ENCODE results near the gene ZNF311.

ZNF311 gene

DNA sequence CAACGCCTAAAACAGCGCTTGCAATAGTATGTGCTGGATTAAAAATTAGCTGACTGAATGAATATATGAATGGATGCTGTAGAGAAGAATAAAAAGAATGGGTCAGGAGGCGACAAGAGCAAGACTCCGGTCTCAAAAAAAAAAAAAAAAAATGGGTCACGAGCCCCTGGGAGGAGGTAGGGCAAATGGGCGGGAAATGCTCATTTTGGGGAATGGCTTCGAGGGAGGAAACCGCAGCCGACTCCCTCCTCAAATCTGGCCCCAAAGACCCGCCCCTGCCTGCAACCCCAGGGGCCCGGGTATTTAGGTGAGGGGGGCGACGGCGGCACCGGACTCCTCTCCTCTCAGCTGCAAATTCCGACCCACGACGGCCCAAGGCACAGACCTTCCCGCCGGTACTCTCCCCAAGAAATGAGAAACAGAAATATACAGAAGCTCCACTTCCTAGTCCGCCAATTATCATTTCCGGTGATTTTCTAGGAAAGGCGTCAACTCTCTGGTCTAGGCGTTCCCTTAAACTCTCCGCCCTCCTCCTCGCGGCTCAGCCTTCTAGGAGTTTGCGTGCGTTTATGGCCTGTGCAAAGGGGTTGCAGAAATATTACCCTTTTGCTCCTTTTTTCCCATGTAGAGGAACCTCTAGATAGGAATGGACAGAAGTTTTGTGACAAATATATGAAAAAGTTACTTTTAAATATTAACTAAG lies at the start of gene ZNF311:
ZNF311 (minus strand) TSS at position 133 of the 703 bp plus-strand sequence. CDS start 1,361 bp downstream, outside the sequence.
- no peak for DNase-seq (ENCODE audit: low read depth in 2 of 3, low spot score in 2 of 3)

DNA sequence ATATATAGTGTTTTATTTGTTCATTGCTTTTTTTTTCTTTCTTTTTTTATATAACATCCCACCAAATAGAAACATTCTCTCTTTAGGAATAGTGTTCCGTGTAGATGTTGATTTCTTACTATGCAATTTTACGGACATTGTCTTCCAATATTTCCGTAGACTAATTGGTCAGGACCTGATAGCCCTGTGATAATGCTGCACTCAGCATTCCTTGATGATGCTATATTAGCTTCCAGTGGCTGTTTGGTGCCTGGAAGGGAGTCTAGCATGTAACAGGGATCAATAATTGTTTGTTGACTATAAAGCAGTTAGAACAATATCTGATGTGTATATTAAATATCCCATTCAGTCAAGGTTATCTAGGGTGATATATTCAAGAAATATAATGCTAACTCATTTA lies 46.6 kb upstream of the ZNF311 start:
- DNase-seq (ENCODE audit: low read depth in 2 of 3, low spot score in 2 of 3) = no peak

GRCh38 chr6:29045075-29045474 lies 40.0 kb upstream of the ZNF311 start, which contains the start of gene OR2W1:
OR2W1 (minus strand) TSS chr6:29045175; CDS start chr6:29045175, 0 bp downstream.
- DNase-seq (ENCODE audit: low read depth in 2 of 3, low spot score in 2 of 3) = no peak

DNA sequence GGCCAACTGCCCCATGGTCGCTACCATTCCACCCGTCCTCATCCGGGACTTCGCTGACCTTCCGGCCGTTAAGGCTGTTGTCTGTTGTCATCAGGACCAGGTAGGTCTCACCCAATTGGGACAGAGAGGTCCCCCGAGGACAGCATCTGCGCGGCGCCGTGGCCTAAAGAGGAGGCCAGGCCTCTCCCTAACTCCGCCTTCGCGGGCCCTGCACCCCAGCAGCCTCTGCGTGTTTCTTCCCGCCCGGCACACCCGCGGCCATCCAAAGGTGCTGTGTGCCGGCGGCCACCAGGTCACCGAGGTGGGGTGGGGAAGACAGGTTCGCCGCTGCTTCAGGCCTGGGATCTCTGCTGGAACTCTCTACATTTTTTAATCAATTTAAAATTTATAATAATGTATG lies 30.8 kb upstream of the ZNF311 start:
- DNase-seq (ENCODE audit: low read depth in 2 of 3, low spot score in 2 of 3) = no peak

DNA sequence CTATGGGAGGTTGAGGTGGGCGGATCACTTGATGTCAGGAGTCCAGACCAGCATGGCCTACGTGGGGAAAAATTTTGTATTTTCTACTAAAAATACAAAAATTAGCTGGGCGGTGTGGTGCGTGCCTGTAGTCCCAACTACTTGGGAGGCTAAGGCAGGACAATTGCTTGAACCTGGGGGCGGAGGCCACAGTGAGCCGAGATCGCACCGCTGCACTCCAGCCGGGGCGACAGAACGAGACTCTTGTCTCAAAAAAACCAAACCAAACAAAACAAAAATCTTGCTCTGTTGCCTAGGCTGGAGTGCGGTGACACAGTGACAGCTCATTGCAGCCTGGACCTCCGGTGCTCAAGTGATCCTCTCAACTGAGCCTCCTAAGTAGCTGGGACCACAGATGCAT lies 23.7 kb upstream of the ZNF311 start:
- no peak for DNase-seq (ENCODE audit: low read depth in 2 of 3, low spot score in 2 of 3)

- no peak for DNase-seq (ENCODE audit: low read depth in 2 of 3, low spot score in 2 of 3)
Observed at GRCh38 chr6:29025927-29026585, 20.9 kb upstream of the ZNF311 start.

DNA sequence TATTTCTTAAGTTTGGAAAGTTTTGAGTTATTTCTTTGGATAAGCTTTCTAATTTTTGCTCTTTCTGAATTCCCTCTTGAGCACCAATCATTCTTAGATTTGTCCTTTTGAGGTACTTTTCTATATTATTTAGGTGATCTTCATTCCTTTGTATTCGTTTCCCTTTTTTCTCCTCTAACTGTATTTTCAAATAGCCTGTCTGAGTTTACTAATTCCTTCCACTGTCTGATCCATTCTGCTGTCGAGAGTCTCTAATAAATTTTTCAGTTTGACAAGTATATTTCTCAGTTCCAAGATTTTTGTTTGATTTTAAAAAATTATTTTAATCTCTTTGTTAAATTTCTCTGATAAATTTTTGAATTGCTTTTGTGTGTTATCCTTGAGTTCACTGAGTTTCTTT lies 16.3 kb upstream of the ZNF311 start:
- no peak for DNase-seq (ENCODE audit: low read depth in 2 of 3, low spot score in 2 of 3)

- DNase-seq (ENCODE audit: low read depth in 2 of 3, low spot score in 2 of 3) = no peak
Observed at GRCh38 chr6:29019629-29020028, 14.5 kb upstream of the ZNF311 start.

DNA sequence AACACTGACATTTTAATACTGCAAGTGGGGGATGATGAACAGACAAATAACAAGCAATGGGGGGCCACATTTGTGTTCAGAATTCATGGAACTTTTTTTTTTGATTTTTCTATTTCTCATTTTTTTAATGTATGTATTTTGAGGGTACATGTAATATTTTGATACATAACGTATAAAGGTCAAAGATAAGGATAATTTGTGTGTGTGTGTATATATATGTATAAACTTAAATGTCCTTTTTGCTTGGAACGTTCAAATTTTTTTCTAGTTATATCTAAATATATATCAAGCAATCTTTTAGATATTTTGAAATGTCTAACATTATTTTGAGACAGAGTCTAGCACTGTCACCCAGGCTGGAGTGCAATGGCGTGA lies 12.3 kb upstream of the ZNF311 start:
- DNase-seq (ENCODE audit: low read depth in 2 of 3, low spot score in 2 of 3) = no peak

- DNase-seq (ENCODE audit: low read depth in 2 of 3, low spot score in 2 of 3) = peak in 2 of 3 experiments; percentile 69 to 72
Observed at GRCh38 chr6:29016559-29017427, 11.7 kb upstream of the ZNF311 start.

DNA sequence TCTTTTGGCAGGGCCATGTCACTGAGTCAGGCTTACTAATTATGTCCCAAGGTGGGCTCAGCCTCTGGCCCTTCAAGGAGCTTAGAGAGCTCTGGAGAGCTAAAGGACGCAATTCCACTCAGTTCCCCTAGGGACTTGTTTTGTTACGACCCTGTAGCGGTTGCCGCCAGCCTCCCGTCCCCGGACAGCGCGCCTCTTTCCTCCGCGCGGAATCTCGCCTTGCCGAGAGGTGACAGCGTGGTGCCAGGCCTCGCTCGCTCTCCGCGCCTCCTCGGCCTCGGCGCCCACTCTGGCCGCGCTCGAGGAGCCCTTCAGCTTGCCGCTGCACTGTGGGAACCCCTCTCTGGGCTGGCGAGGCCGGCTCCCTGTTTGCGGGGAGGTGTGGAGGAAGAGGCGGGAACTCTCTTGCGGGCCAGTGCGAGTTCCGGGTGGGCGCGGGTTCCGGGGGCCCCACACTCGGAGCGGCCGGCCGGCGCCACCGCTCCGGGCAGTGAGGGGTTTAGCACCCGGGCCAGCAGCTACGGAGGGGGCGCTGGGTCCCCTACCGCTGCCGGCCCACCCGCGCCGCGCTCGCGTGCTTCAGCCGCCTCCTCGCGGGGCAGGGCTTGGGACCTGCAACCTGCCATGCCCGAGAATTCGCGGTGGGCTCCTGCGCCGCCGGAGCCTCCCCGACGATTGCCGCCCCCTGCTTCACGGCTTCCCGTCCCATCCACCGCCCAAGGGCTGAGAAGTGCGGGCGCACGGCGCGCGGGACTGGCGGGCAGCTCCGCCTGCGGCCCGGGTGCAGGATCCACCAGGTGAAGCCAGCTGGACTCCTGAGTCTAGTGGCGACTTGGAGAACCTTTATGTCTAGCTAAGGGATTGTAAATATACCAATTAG lies 9.9 kb upstream of the ZNF311 start:
- DNase-seq (ENCODE audit: low read depth in 2 of 3, low spot score in 2 of 3) = no peak

DNA sequence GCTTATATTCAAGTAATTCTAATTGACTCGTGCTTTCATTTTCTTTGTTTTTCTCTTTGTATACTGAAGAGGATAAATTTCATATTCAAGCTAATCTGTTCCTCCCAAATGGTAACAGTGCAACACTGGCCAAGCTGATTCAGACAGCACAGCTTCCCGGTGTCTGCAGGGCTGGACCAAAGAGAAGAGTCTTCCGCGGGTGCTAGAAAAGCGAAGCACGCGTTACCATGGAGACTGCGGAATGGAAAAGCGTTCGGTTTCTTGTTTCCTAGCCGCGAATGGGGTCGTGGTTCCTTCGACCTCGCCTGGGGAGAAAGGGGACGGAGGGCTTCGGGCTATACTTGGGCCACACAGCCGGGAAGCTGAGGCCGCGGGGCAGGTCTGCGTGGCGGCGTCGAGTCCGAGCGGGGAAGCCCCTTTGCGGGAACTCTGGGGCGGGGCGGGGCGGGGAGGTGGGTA lies 6.2 kb upstream of the ZNF311 start:
- no peak for DNase-seq (ENCODE audit: low read depth in 2 of 3, low spot score in 2 of 3)

GRCh38 chr6:29009358-29009757 lies 4.2 kb upstream of the ZNF311 start:
- DNase-seq (ENCODE audit: low read depth in 2 of 3, low spot score in 2 of 3) = no peak

GRCh38 chr6:29008089-29008488 lies 3.0 kb upstream of the ZNF311 start:
- DNase-seq (ENCODE audit: low read depth in 2 of 3, low spot score in 2 of 3) = no peak

DNA sequence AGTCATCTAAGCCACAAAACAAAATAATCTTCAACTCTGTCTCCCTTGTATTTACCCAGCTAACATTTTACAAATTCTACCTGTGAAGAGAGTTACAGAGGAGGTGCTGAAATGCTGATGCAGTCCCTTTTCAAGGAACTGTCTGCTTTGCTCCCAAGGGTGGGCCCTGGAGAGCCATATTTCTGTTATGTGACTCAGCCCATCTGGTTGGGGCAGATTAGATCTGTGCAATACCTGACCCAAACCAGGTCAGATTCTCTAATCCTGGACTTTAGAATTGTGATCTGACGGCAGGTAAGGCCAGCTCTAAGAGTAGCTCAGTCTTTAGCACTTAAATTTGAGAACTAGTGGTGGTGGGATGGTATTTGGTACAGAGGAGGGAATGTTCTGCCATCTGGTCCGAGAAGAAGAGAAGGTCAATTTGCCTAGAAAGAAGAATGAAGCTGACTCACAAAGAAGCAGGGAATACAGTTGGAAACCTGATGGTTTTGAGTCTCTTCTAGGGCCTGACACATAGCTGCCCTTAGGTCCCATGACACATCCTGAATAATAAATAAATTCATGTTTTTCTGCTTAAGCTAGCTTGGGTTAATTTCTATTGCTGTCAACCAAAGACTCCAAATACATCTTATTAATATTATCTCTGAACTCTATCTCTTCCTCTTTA lies 8.1 kb downstream of the ZNF311 start:
- DNase-seq (ENCODE audit: low read depth in 2 of 3, low spot score in 2 of 3) = no peak

GRCh38 chr6:28995093-28995650 lies 9.9 kb downstream of the ZNF311 start:
- DNase-seq (ENCODE audit: low read depth in 2 of 3, low spot score in 2 of 3) = no peak

GRCh38 chr6:28988536-28989311 lies 16.4 kb downstream of the ZNF311 start:
- peak; percentile 44 to 59 (median 54) for DNase-seq (ENCODE audit: low read depth in 2 of 3, low spot score in 2 of 3)

GRCh38 chr6:28985462-28986164 lies 19.5 kb downstream of the ZNF311 start:
- DNase-seq (ENCODE audit: low read depth in 2 of 3, low spot score in 2 of 3) = no peak

All from activated CD8-positive, alpha-beta memory T cell treated with anti-CD3 and anti-CD28 coated beads for 48 hours (primary cell).